Hippocampal formation (tissue), 2 donors: ENCODE measurements around the gene CXCR4.

ENCODE experiments used
- DNase-seq, 2 donors: peaks; one replicate each; lab custom pipeline; 2025; lab: John Stamatoyannopoulos, UW

Gene CXCR4

DNA sequence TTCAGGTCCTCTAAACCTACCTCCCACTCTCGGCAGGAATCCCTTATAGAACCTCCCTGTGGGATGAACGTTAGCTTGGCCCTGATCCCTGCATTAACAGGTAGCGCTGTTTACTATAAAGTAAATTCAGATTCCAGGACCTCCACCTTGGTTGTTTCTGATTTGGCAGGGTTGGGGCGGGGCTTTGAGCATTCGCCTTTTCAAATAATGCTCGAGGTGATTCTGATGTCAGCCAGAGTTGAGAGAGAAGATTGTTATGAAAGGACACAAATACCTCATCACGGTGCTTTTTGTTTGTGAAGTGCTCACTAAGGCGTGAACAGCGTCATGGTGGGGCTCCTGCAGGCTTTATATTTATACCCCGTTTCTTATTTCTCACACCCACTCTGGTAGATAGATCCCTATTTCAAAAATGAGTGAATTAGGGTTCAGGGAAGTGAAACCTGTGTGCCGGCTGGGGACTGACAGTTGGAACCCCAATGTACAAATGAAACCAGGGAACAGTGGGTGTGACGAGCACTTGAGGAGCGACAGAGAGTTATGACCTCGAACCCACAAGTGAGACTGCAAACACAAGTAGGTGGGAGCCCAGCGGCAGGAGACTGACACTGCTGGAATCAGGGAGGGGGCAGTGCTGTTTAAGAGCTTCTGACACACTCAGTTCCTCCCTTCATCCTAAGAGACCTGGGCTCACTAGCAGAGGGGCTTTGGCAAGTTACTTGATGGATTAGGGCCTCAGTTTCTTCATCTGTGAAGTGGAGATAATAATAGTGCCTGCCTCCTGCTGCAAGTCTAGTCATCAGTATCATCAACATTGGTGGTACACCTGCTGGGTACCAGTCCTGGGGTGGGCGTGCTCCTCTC lies 14.2 kb upstream of the CXCR4 start:
- no peak for DNase-seq

DNA sequence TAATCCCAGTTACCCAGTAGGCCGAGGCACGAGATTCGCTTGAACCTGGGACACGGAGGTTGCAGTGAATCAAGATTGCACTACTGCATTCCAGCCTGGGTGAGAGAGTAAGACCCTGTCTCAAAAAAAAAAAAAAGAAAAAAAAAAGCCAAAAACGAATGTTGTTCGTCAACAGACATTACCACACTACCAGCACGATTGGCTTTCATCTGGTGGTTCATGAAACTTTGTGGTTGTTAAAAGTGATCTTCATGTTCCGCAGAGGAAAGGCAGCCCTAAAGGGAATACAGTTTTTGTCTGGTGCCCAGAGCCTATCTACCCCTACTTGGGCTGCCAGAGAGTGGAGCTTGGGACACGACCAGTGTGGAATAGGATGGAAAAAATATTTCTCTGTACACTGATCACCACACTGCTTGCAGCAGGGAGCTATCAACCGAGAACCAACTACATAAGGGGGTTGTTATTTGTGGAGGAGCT lies 13.6 kb upstream of the CXCR4 start:
- no peak for DNase-seq

DNA sequence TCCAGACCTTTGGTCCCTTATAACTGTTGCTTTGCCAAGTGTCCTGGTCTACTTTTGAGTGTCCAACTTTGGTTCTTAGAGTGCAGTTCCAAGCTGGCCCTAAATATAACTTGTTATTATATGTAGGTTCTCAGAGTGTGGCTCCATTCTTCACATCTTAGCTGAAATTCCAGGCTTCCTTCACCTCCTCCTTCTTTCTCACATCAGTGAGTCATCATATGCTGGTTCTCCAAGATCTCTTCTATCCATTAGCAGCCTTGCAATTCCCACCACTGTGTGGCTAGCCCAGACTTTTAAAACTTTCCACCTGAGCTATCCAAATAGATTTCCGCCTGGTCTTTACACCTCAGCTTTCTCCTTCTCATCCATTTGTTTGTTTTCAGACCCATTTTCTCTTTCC lies 12.6 kb upstream of the CXCR4 start:
- no peak for DNase-seq

DNA sequence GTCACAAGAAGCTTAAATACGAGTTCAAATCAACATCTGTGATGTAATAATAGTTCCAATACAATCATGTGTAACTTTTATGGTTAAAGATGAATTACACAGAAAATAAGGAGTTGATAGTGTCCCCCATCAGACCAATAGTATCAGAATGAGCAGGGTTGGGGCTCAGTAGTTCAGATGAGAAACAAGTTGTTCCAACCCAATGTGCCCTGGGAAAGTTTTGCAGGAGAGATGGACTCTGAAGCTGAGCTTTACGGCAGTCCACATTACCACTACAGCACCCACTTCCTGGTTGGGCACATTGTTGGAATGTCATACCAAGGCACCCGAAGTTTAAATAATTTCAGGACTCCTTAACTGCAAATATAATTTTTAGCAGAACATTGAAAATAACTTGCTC lies 12.1 kb upstream of the CXCR4 start:
- DNase-seq, result no peak

DNA sequence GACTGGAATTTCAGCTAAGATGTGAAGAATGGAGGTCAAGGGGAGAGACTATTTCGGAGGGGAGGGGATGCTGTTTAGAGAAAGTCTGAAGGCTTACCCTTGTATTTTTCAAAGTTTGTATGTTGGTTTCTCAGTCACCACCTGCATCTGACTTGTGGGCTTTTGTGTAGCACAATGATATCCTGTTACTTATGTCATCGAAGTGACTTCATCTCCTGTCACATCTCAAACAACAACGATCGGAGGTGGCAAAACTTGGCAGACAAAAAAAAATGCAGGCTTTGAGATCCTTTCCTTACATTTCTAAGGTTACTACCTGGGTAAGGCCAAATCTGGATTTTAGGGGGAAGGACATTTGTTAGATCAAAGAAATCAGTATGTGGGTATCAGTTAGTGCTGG lies 11.7 kb upstream of the CXCR4 start:
- no peak for DNase-seq

DNA sequence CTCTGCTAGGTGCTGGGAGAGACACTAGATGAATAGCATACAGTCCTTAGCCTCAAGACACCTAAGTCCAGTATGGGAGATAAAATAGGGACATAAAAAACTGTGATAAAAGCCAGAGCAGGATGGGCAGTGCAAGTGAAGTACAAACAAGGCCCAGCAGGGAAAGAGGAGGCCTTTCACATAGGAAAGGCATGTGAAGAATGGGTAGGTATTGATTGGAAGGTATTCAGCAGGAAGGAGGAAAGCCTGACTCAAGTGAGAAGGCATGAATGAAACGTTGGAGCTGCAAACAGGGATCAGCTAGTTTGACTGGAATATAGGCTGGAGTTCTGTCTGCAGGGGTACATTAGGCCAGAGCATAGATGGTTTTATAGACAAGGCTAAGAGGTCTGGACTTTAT lies 11.0 kb upstream of the CXCR4 start:
- DNase-seq, result no peak

DNA sequence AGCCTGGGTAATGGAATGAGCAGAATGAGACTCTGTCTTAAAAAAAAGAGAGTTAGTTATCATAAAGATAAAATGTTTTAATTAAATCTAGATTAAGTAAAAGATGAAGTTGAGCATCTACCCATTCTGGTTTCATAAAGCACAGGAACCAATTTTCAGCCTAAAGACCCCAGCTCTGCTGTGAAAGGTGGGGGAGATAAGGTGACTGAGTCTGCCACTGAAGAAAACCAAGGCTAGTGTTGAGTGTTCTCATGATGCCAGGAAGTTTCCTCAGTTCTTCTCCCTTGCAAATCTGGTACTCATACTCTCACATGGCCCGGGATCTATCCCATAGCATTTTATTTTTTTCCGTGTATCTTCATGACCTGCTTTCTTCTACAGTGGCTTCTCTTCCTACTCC lies 10.4 kb upstream of the CXCR4 start:
- no peak for DNase-seq

DNA sequence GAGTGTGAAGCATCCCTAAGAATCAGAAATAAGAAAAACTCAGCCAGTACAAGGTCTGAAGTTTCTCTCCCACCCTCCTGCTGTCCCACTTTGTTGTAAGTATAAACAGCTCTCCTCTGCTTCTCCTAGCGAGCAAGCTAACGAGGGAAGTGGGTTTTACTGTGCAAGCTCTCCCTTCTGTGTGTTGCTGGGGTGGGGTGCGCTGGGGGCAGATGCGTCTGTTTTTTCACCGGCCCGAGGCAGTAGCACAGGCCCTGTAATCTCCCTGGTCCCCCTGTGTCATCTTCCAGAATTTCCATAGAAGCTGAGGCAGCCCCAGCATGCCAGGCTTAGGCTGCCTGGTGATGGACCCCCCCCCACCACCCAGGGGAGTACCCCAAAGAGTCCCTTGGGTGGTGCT lies 9.4 kb upstream of the CXCR4 start:
- DNase-seq, result no peak

DNA sequence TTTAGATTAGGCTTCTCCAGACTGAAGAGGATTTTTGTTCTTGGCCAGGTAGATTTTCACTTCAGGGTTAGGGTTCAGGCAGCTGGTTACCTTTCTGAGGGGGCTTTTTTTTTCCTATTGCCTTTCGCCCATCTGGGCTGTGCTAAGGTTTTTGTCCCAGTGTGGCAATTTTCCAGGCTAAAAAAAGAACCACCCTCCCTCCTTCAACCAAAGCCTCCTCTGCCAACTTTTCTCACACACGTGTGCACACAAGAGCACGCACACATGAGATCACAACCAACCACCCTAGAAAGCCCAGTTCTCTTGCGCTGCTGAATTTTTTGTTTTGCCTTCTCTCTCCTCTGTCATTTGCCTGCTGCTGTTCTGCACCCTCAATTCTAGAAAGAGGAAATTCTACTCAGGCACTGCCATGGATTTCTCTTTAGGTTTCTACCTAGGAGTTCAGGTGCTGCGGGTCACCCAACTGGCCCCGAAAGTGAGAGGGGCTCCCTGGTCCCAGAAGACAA lies 8.5 kb upstream of the CXCR4 start:
- DNase-seq, result no peak

DNA sequence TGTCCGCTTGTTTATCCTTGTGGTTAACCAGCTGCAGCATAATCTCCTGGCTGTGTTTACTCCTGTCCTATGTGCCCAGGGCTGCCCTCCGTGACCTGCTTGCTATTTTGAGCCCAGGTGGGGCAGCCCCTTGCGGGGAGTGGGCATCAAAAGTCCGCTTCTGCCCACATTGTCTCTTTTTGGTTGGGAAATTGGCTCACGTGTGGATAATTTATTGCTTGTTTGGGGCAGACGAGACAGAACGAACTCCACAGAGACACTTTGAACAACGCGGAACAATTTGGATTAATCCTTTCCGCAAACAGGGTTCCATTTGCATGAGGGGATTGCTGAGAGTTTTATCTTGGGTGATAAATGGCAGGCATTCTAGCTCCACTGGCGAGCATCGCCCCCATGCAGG lies 8.1 kb upstream of the CXCR4 start:
- DNase-seq, result no peak

DNA sequence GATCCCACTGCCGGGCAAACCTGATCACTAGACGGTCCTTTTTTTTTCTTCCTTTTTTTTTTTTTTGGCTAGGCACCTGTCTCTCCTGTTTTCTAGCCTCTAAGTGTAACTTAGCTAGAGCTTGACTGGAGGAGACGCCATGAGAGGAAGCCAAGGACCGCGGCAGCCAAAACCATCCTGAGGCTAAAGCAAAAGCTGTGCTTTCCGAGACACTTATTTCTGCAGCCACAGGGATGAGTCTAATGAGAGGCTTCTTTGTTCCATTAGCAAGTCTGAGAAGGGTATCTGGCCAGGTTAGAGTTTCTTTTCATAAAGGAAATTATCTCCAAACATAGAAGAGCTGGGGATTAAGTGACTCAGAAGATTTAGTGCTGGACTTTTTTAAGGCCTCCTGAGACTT lies 7.3 kb upstream of the CXCR4 start:
- DNase-seq, result no peak

DNA sequence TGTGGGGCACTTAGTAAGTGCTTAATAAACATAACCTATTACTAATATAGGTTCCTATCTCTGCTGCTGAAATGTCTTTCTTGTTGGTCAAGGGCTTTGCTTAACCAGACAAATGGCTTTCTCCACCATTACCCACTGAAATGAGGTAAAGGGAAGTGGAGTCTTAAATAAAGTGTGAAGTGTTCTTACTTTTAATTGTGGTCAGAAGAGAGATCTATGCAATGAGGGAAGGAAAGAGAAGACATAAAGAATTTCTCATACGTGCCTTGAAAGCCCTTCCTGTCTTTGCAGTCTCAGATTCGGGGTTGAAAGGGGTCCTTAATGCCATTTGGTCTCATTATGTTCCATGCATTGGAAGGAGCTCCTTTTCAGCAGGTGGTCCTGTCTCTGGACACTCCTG lies 6.9 kb upstream of the CXCR4 start:
- no peak for DNase-seq

DNA sequence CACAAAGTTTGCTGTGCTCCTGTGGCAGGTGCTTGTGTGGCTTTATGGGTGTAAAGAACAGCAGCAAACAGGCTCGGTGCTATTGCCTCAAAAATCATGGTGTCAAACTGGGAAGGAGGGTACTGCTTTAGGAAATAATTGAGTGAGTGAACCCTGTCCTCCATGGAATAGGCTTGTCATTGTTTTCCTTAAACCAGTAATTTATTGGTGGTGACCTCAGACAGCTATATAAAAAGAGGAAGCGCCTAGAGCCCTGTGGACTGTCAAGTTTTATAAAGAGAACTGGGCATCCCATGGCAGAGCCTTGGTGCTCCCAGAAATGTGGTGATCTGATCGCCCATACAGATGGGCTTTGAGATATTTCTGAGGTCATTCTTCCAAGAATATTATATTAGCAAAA lies 4.7 kb upstream of the CXCR4 start:
- no peak for DNase-seq

DNA sequence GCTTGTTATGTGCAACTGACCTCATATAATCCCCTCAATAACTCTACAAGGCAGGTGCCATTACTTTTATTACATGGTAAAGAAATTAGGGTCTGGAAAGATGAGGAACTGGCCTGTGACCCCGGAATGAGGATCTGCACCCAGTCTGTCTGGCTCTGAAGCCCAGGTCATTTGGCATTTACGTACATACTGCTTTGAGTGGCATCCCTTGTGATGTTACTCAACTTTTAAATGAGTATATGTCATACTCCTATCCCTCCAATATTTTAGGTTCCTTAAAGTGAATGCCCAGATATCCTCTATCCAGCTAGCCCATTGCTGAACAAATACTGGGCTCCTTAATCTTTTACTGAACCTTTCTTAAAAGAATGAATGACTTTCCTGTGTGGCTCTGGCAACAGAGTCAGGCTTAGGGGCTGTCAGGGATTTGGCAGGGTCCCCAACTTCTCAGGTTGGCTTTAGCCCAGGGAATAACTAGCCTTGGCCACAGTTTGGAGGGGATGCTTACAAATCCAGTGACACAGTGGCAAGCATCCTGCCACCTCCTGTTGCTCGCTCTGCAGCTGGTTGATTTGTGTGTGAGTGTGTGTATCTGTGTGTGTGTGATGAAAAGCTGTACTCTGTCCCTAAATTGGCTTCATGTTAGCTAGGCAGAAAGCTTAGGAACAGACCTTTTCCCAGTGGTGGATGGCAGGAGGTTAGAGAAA lies 3.4 kb upstream of the CXCR4 start:
- peak in 1 of 2 donors; percentile 26 for DNase-seq

DNA sequence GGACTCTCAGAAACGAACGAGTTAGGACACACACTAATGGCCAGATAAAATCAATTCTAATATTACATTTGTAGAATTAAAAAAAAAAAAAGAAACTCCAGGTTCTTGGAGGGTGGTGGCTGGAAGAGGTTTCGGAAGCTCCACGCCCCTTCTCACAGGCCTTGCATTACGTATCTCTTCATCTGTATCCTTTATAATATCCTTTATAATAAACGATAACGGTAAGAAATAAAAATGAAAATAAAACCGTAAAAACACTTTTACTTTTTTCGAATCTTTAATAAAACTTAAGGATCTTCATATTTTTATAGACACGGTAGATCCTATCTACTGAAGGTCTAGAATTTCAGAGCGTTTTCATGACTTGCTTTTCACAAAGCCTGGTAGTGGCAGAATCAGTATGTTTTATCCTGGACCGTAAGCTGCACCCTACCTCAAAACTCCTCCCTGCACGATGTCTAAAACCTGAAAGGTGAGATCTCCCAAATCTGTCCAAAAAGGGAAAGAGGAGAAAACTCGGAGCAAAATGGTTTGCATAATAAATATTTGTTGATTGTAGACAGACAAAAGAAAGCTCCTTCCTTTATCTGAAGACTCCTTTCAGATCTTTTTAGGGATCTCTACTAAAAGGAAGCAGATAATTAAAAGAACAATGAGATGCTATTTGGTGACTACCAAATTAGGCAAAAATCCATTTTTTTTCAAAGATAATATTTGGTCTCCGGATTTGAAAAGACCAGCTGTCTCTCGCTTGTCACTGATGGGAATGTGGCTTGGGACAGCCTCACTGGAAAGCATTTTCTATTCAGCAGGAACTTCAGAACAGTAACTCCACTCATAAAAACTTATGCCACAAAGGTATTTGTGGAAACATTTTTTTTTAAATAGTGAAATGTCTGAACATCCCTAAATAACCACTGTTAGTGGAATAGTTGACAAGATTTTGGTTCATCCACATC lies 2.0 kb upstream of the CXCR4 start:
- no peak for DNase-seq

DNA sequence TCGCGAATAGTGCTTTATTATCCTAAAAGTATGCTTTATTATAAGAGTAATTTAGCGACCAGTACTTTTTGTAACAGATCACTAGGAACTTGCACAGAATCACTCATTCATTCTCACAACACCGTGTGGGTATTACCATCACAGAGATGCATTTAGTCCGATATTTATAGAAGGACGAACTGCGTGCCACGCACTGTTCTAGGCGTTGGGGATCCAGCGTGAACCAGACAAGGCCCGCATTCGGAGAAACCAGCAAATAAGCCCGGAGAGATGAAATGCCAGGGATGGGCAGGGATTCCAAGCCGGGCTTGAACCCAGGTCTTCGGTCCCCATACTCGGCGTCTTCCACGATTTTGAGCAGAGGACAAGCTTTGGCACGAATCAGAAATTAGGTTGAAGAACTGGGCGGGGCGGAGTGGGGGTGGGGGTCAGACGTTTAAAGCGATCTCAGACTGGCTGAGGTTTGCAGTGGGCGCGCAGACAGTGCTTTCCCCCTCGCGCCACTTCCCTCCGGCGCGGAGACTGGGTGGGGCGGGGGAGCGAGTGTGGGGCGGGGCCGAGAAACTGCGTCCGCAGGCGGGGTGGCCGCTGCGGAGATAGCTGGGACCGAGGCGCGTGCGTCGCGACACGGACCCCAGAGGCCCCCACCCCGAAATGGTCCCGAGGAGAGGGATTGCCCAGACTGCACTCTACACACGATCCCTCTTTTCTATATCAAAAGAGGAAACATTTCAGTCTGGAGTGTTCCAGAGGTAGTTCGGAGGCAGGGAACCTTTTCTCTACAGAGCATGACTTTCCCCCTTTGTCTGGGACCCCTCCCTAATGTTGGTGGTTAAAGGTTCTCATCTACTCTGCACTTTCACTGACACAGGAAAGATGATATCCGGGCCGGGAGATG lies 1.1 kb upstream of the CXCR4 start:
- DNase-seq, result no peak

DNA sequence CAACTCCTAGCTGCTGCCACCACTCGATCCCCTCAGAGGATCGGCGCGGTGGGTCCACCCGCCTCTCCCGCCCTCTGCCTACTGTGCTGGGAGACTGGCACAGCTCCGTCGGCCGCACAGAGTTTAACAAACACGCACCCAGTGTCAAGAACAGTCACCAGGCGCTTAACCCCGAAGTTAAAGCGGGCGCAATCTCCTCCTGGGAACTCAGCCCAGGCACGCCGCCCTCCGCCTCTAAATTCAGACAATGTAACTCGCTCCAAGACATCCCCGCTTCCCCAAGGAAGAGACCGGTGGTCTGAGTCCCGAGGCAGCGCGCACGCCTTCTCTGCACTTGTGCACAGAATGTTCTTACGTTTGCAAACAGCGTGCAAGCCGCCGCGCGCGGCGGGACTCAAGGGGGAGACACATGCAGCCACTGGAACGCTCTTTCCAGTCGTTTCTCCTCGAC lies 533 bp downstream of the CXCR4 start:
- peak in 1 of 2 donors; percentile 47 for DNase-seq

DNA sequence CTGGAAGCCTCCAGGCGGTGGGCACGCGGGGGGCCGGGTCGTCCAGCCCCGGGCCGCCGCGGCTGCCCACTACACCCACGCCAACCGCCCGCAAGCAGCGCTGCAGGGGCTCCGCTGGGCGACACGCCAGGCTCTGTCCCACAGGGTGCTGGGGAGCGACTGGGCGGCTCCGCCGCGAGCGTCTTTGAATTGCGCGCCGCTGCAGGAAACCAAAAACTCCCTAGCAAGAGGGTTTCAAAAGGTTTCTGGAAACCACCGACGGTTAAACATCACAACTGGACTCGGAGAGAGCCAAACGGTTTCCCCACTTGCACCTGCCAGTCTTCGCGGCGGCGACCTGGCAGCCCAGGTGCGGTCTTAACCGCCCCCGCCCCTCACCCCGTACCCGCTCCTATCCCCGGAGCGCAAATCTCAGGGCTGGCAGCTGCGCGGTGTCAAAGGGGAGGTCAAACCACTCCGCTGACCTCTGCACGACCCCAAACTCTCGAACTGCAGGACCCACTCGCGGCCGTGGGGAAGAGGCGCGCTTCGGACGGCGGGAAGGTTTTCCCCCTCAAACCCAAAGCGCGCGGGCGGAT lies 1.0 kb downstream of the CXCR4 start:
- DNase-seq, result no peak

DNA sequence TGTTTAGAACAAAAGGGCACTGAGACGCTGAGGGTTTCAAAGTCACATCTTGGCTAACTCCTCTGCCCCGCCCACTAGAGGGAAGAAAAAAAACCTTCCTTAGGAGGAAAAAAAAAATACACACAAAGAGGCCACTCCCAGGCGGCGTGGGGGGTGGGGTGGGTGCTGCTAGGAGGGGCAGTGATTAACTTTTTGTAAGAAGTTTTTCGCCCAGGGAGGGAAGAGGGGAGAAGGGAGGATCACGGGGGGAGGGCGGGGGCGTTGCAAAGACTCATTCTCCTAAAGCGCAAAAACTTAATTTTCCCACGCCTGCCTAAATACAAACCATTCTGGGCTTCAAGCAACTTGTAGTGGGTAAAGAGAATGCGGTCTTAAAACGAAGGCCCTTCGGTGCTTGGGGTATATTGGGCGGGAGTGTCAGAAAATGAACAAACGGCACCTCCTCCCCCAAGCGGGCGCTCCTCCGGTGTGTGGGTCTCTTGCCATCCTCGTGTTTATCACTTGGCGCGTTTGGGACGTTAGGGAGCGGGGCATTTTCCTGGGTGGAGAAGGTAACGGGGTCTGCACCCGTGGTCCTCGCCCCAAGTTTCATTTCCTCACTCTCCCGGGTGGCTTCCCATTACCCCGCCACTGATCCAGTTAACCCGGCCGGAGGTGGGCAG lies 1.7 kb downstream of the CXCR4 start:
- DNase-seq, result no peak

DNA sequence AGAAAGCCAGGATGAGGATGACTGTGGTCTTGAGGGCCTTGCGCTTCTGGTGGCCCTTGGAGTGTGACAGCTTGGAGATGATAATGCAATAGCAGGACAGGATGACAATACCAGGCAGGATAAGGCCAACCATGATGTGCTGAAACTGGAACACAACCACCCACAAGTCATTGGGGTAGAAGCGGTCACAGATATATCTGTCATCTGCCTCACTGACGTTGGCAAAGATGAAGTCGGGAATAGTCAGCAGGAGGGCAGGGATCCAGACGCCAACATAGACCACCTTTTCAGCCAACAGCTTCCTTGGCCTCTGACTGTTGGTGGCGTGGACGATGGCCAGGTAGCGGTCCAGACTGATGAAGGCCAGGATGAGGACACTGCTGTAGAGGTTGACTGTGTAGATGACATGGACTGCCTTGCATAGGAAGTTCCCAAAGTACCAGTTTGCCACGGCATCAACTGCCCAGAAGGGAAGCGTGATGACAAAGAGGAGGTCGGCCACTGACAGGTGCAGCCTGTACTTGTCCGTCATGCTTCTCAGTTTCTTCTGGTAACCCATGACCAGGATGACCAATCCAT lies 2.7 kb downstream of the CXCR4 start:
- no peak for DNase-seq
